ENCODE measurements around the gene SLC22A23.

DNA sequence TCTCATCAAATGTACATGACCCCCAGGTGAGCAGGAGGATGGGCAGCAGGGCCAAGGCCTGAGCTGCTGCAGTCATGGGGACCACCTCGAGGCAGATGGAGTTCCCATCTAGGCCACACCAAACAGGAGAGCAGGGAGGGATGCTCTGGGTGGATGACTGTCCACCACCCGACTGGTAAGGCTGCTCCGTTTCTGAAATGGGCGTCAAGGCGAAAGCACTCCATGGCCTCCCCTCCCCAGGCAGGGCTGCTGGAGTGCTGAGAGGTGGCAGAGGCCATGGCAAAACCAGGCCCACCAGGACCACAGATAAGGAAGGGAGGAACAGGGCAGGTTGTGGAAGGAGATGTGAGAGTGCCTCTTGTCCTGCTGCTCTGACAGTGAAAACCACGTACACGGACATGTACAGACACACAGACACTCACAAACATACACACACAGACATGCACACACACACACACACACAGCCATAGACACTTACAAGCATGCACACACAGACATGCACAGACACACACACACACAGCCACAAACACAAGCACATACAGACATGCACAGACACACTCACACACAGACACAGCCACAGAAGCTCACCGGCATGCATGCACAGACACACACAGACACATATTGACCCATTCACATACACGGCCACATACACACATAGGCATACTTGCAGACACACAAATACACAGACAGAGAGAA is 104.9 kb downstream of the SLC22A23 start:
- TF ChIP-seq, protein P1, sequence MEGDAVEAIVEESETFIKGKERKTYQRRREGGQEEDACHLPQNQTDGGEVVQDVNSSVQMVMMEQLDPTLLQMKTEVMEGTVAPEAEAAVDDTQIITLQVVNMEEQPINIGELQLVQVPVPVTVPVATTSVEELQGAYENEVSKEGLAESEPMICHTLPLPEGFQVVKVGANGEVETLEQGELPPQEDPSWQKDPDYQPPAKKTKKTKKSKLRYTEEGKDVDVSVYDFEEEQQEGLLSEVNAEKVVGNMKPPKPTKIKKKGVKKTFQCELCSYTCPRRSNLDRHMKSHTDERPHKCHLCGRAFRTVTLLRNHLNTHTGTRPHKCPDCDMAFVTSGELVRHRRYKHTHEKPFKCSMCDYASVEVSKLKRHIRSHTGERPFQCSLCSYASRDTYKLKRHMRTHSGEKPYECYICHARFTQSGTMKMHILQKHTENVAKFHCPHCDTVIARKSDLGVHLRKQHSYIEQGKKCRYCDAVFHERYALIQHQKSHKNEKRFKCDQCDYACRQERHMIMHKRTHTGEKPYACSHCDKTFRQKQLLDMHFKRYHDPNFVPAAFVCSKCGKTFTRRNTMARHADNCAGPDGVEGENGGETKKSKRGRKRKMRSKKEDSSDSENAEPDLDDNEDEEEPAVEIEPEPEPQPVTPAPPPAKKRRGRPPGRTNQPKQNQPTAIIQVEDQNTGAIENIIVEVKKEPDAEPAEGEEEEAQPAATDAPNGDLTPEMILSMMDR (IDR thresholded peaks at IDR 0.05): no peak
- TF ChIP-seq ZFX (IDR thresholded peaks at IDR 0.05; ENCODE audit: borderline replicate concordance): no peak

Data from 22Rv1 (cell line).